Psoas muscle (tissue), 8 donors: ENCODE measurements around the gene GID8. TPM values are rescaled to one million over a fixed set of nuclear protein-coding genes. Genes with fewer than 3 reads are reported as not detected.

Source experiments
- ATAC-seq, 4 donors: fragments of 200-7000 bp; cut with Tn5 transposase; one replicate each; pipeline ENCODE4 v1.9.1; 2020; ENCODE audit warnings: moderate library complexity in 3 of 4, mild to moderate bottlenecking in 2 of 4
- DNase-seq, 2 donors: peaks; one replicate each; pipeline ENCODE4 v3.0.0-alpha.2; 2020
- H3K27ac ChIP-seq: fragments of 200-600 bp; one replicate; pipeline ENCODE4 v1.8.0; 2022
- H3K27me3 ChIP-seq, 3 donors: fragments of 200-600 bp in 1 of 3; one replicate each; pipeline versions ENCODE4 v1.6.1 to v1.8.0; 2013 to 2022; ENCODE audit warnings: low read length in 2 of 3, mild to moderate bottlenecking in 2 of 3, moderate library complexity in 1 of 3; ENCODE audit not compliant: insufficient read depth in 3 of 3
- H3K36me3 ChIP-seq, 2 donors: fragments of 200-600 bp in 1 of 2; one replicate each; pipeline versions ENCODE4 v1.6.1 to v1.8.0; 2013 to 2022; ENCODE audit warnings: low read depth in 1 of 2, mild to moderate bottlenecking in 1 of 2, moderate library complexity in 1 of 2; ENCODE audit not compliant: insufficient read depth in 1 of 2
- H3K4me1 ChIP-seq: fragments of 200-600 bp; one replicate; pipeline ENCODE4 v1.8.0; 2022
- H3K4me3 ChIP-seq: fragments of 200-600 bp; one replicate; pipeline ENCODE4 v1.8.0; 2022; ENCODE audit warnings: mild to moderate bottlenecking
- H3K9me3 ChIP-seq: fragments of 200-600 bp; one replicate; pipeline ENCODE4 v1.8.0; 2022
- WGBS, 3 donors: extraction: QIAGEN DNeasy Blood & Tissue Kit; methylation state at CpG; one replicate each; pipeline versions ENCODE4 v1.1.6 to v1.1.7; 2013; 5-methylcytosine and 5-hydroxymethylcytosine counted together
- intact Hi-C, 2 donors: fragments of 100-400 bp; cut with DNase I; formaldehyde crosslinking; loops; one replicate each; pipeline versions ENCODE4 v1.11.0 to v1.14.2; 2022
- polyA plus RNA-seq, 3 donors: library from polyadenylated mRNA; stranded (reverse); fragments of 200-250 nt; gene quantifications; one replicate each; pipeline ENCODE4 v1.2.3, GENCODE V29; 2013
- total RNA-seq, 4 donors: library from RNA; stranded (reverse); fragmentation: NEBNext Ultra II Directional in 2 of 4; extraction: Animal tissue kit (Norgen Biotek cat#: 25700) in 2 of 4; gene quantifications; one replicate each; pipeline versions ENCODE4 v1.2.1 to v1.2.4, GENCODE V29; 2021 to 2023
- TF ChIP-seq, protein P1 (sequence below): fragments of 200-600 bp; IDR thresholded peaks from one replicate; pipeline ENCODE4 v1.8.0; 2022; ENCODE audit warnings: antibody characterized with exemption
- donor health status: healthy with polysubstance abuse.
- donor health status: DM: no; HTN: no; CAD: no; lungs with moderate emphysema.
- donor health status: Bipolar disorder and iron deficiency.
- donor health status: healthy.
- donor health status: DM: yes; HTN: yes; CAD: no.
- donor health status: DM: no; HTN: no; CAD: no.
- donor health status: DM: no; HTN: no; CAD: no.
- donor health status: DM: yes; HTN: yes; CAD: no.

Gene GID8
- total and polyA plus RNA-seq, 7 donors, result 7.3 to 15.9 (median 14.2) TPM

- DNase-seq (no peak), ATAC-seq (no peak)
- intact Hi-C loops, result no loop called here
- peaks cover 10% of the 10 kb centered on the region for H3K4me1 ChIP-seq
- WGBS, 3 donors, result 60 to 74% (median 66%) methylated on average over 16 of the region's 16 CpGs
- peaks cover 12 to 53% of the 10 kb centered on the region in 2 donors for H3K36me3 ChIP-seq
- no peaks in the 10 kb centered on the region for H3K9me3 ChIP-seq
- no peaks in the 10 kb centered on the region for H3K27me3 ChIP-seq
- no peak overlapping the region for H3K4me3 ChIP-seq
- no peak overlapping the region for H3K27ac ChIP-seq
- TF ChIP-seq, protein P1, sequence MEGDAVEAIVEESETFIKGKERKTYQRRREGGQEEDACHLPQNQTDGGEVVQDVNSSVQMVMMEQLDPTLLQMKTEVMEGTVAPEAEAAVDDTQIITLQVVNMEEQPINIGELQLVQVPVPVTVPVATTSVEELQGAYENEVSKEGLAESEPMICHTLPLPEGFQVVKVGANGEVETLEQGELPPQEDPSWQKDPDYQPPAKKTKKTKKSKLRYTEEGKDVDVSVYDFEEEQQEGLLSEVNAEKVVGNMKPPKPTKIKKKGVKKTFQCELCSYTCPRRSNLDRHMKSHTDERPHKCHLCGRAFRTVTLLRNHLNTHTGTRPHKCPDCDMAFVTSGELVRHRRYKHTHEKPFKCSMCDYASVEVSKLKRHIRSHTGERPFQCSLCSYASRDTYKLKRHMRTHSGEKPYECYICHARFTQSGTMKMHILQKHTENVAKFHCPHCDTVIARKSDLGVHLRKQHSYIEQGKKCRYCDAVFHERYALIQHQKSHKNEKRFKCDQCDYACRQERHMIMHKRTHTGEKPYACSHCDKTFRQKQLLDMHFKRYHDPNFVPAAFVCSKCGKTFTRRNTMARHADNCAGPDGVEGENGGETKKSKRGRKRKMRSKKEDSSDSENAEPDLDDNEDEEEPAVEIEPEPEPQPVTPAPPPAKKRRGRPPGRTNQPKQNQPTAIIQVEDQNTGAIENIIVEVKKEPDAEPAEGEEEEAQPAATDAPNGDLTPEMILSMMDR, result no peak
Measured at GRCh38 chr20:62898093-62898964, 39.6 kb upstream of the GID8 start.

- Histone ChIP-seq H3K4me3 (no peak overlapping the region), H3K27me3 (no peaks in the 10 kb centered on the region), H3K4me1 (peaks cover 10% of the 10 kb centered on the region), H3K9me3 (no peaks in the 10 kb centered on the region), H3K36me3 (peaks cover 9 to 53% of the 10 kb centered on the region in 2 donors), H3K27ac (no peak overlapping the region)
- DNase-seq (no peak), ATAC-seq (no peak)
- intact Hi-C loops, result no loop called here
- TF ChIP-seq, protein P1, result no peak
- 29 to 35% (median 30%) methylated on average over 16 of the region's 16 CpGs for WGBS, 3 donors
Measured at GRCh38 chr20:62898970-62899632, 38.8 kb upstream of the GID8 start.

- no peak overlapping the region for H3K27ac ChIP-seq
- peaks cover 10% of the 10 kb centered on the region for H3K4me1 ChIP-seq
- H3K4me3 ChIP-seq, result no peak overlapping the region
- H3K27me3 ChIP-seq, result no peaks in the 10 kb centered on the region
- 1 to 4% (median 1%) methylated on average over 6 of the region's 6 CpGs for WGBS, 3 donors
- DNase-seq (no peak), ATAC-seq (peak in 3 of 4 donors; percentile 31 to 39 (median 36))
- peaks cover 9 to 53% of the 10 kb centered on the region in 2 donors for H3K36me3 ChIP-seq
- no peaks in the 10 kb centered on the region for H3K9me3 ChIP-seq
- TF ChIP-seq, protein P1, result no peak
- intact Hi-C loops, result loop anchor here (2.0 to 5.0 kb wide), 3 partner anchors 25 to 109 kb away; partner anchors contain the start of gene GID8 (in 1 of the 2)
Measured at GRCh38 chr20:62899633-62900051, 38.3 kb upstream of the GID8 start.

DNA sequence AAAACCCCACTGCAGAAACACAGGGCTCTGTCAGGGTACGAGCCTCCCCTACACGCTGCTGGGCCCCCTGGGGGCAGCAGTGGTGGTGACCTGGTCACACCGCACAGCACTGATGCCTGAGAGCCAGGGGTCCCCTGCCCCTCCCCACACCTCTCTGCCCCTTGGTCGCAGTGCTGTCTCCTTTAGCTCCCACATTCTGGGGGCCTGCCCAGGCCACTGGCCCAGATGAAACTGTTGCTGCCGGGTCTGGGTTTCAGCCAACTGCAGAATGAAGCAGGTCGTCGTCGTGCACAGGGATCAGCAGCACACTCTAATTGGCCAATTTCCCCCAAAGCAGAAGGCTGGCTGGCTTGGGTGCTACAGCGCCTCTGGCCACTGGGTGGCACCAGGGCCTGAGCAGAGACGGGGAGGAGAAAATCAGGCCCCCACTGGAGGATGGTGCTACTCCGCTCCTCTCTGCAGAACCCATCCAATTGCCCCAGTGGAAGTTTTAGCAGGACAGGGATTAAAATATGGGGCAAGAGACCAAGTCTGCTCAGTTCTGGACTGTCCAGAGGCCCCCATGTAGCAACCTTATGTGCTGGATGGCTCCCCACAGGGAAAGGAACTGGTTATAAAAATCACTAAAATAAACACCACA, 37.8 kb upstream of the GID8 start:
- H3K4me3 ChIP-seq, result no peak overlapping the region
- intact Hi-C loops, result loop anchor here (2.0 to 5.0 kb wide), 3 partner anchors 25 to 109 kb away; partner anchors contain the start of gene GID8 (in 1 of the 2)
- no peak overlapping the region for H3K27ac ChIP-seq
- TF ChIP-seq, protein P1, result peak; percentile 80
- no peaks in the 10 kb centered on the region for H3K27me3 ChIP-seq
- ATAC-seq (peak; percentile 88 to 93 (median 90)), DNase-seq (peak; percentile 74 to 87)
- peaks cover 10% of the 10 kb centered on the region for H3K4me1 ChIP-seq
- H3K36me3 ChIP-seq, result peaks cover 6 to 53% of the 10 kb centered on the region in 2 donors
- 1 to 3% (median 2%) methylated on average over 11 of the region's 11 CpGs for WGBS, 3 donors
- no peaks in the 10 kb centered on the region for H3K9me3 ChIP-seq
